Esophagus squamous epithelium (tissue), 5 donors: Measurements from ENCODE around the gene TFAP2E. TPM values are rescaled to one million over a fixed set of nuclear protein-coding genes. Genes with fewer than 3 reads are reported as not detected.

ENCODE experiments used
- DNase-seq: peaks from one replicate; lab custom pipeline; 2025; lab: John Stamatoyannopoulos, UW
- H3K27ac ChIP-seq, 4 donors: fragments of 200-600 bp; sonication (generic); one replicate each; pipeline ENCODE4 v1.5.1; 2016 to 2019; ENCODE audit warnings: mild to moderate bottlenecking in 1 of 4
- H3K27me3 ChIP-seq, 4 donors: fragments of 200-600 bp; sonication (generic); 1 replicate in 3 of 4; 2 replicates in 1 of 4; pipeline versions ENCODE4 v1.5.1 to v1.6.0; 2017 to 2021; ENCODE audit warnings: antibody characterized with exemption in 1 of 4
- H3K36me3 ChIP-seq, 3 donors: fragments of 200-600 bp; sonication (generic); one replicate each; pipeline ENCODE4 v1.5.1; 2016 to 2019
- H3K4me1 ChIP-seq, 3 donors: fragments of 200-600 bp; sonication (generic); one replicate each; pipeline ENCODE4 v1.5.1; 2017 to 2019
- H3K4me3 ChIP-seq, 4 donors: fragments of 200-600 bp; sonication (generic); 1 replicate in 3 of 4; 2 replicates in 1 of 4; pipeline ENCODE4 v1.5.1; 2016 to 2019; ENCODE audit warnings: mild to moderate bottlenecking in 2 of 4, moderate library complexity in 1 of 4
- H3K9me3 ChIP-seq, 3 donors: fragments of 200-600 bp; sonication (generic); one replicate each; pipeline ENCODE4 v1.5.1; 2016 to 2019
- POLR2A ChIP-seq, 4 donors: fragments of 450-650 bp; IDR thresholded peaks; one replicate each; pipeline ENCODE4 v1.6.1; 2017; ENCODE audit warnings: antibody characterized with exemption in 4 of 4, mild to moderate bottlenecking in 4 of 4, moderate library complexity in 3 of 4
- WGBS, 2 donors: methylation state at CpG; one replicate each; pipeline ENCODE4 v1.1.5; 2018; 5-methylcytosine and 5-hydroxymethylcytosine counted together
- intact Hi-C: fragments of 100-400 bp; cut with DNase I; formaldehyde crosslinking; loops from one replicate; pipeline ENCODE4 v1.15.0; 2022
- total RNA-seq, 4 donors: library from RNA; depleted of rRNA; stranded (reverse); fragments of >200 nt; gene quantifications; one replicate each; pipeline ENCODE4 v1.1.0, GENCODE V29; 2016
- TF ChIP-seq, protein P1 (sequence below), 6 experiments: fragments of 450-650 bp in 4 of 6; fragments of 200-600 bp in 2 of 6; sonication (generic) in 2 of 6; IDR thresholded peaks; one replicate each; pipeline ENCODE4 v1.5.1; 2016 to 2019; ENCODE audit warnings: antibody characterized with exemption in 6 of 6, mild to moderate bottlenecking in 4 of 6, moderate library complexity in 4 of 6
- donor health status: DM: yes; HTN: yes; CAD: no.

Gene TFAP2E
- total RNA-seq, 4 donors from 2014 or later, result 0.26 to 1.1 (median 0.38) TPM; not detected in 1

DNA sequence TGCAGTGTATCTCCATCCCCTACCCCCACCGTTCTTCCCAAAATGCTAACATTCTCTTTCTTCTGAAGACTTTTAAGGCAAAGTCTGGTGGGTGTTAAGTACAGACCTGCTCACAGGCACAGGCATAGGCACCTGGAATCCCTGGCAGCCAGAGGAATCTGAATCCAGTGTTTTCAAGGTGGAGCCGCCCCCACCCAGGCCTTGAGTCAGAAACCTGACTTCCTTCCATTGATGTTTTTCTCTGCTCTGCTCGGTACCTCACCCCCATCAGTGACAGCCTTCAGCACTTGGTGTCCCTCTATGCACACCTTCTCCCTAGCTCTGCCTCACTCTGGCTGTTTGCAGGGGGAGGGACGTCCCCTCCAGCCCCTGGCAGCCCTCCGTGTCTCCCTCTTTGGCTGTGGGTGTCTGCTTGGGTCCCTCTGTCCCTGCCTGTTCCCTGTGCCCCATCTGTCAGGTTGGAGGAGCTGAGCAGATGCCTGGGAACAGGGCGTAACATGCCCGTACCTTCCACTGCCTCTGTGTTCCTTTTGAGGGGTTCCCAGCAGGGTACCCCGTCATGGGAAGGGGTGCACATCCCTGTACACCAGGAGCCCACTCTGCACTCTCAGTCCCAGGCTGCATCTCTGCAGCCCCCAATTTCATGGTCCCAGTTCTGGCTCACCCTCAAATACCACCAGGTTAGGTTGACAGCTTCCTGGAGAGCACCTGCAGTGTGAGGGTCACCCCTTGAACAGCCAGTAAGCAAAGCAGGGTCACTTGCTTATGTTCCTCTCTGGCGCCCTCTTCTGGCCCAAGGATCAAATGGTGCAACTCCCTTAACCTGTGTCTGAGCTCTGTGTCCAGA, 8.9 kb upstream of the TFAP2E start:
- peaks cover 7 to 42% (median 12%) of the 10 kb centered on the region in 3 donors for H3K4me1 ChIP-seq
- H3K27ac ChIP-seq, result no peak overlapping the region
- no peak for DNase-seq
- no peak for TF ChIP-seq POLR2A (IDR thresholded peaks at IDR 0.05)
- TF ChIP-seq, protein P1, sequence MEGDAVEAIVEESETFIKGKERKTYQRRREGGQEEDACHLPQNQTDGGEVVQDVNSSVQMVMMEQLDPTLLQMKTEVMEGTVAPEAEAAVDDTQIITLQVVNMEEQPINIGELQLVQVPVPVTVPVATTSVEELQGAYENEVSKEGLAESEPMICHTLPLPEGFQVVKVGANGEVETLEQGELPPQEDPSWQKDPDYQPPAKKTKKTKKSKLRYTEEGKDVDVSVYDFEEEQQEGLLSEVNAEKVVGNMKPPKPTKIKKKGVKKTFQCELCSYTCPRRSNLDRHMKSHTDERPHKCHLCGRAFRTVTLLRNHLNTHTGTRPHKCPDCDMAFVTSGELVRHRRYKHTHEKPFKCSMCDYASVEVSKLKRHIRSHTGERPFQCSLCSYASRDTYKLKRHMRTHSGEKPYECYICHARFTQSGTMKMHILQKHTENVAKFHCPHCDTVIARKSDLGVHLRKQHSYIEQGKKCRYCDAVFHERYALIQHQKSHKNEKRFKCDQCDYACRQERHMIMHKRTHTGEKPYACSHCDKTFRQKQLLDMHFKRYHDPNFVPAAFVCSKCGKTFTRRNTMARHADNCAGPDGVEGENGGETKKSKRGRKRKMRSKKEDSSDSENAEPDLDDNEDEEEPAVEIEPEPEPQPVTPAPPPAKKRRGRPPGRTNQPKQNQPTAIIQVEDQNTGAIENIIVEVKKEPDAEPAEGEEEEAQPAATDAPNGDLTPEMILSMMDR (IDR thresholded peaks at IDR 0.05), result peak; percentile 64 to 80 (median 72)
- H3K9me3 ChIP-seq, result no peaks in the 10 kb centered on the region
- peaks cover 0 to 50% (median 0%) of the 10 kb centered on the region in 3 donors for H3K36me3 ChIP-seq
- peaks cover 0 to 12% (median 0%) of the 10 kb centered on the region in 4 donors for H3K27me3 ChIP-seq
- intact Hi-C loops, result loop anchor here (5.0 to 10.0 kb wide), 2 partner anchors 71 to 112 kb away; no protein-coding TSS in a partner anchor
- H3K4me3 ChIP-seq, result no peak overlapping the region
- 54 to 63% methylated on average over 6 to 9 of the region's 9 CpGs for WGBS, 2 donors

DNA sequence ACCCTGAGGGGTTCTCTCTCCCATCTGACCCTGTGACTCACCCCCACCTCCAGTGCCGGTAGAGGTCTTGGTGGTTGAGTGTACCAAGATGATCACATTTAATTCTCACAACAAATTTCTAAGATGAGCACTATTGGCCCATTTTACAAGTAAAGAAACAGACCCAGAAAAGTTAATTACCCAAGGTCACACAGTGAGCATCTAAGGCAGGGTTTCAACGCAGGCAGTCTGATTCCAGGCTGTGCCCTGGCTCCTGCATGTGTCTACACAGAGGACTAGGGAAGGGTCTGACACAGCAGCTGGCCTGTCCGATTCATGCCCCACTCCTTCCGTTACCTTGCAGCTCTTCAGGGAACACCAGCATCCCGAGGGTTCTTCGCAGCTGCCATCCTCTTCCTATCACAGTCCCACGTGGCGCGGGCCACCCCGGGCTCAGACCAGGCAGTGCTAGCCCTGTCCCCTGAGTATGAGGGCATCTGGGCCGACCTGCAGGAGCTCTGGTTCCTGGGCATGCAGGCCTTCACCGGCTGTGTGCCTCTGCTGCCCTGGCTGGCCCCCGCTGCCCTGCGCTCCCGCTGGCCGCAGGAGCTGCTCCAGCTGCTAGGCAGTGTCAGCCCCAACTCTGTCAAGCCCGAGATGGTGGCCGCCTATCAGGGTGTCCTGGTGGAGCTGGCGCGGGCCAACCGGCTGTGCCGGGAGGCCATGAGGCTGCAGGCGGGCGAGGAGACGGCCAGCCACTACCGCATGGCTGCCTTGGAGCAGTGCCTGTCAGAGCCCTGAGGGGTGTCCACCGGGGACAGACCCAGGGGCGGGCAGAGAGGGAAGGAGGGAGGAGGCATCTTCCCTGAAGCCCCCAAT, 8.0 kb upstream of the TFAP2E start:
- WGBS, 2 donors, result 90% methylated on average over 7 to 17 of the region's 28 CpGs

DNA sequence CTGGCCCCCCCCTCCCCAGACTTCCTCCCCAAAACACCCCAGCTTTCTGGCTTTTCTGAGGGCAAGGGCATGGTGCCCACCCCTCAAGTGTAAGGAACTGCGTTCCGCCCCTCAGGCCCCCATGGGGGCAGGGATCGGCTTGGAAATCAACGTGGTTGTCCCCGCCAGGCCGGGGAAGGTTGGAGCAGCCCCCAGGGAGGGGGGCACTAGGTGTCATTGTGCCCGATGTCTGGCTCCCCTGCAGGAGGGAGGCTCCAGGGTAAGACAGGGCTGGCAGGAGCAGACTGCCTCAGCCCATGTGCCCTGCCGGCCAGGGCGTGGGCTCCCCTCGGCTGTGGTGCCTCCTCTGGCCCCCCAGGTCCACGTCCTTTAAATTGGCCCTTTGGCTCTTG, 7.4 kb upstream of the TFAP2E start:
- DNase-seq, result no peak
- Histone ChIP-seq H3K36me3 (peaks cover 0 to 50% (median 0%) of the 10 kb centered on the region in 3 donors), H3K9me3 (no peaks in the 10 kb centered on the region), H3K27ac (no peak overlapping the region), H3K27me3 (peaks cover 0 to 26% (median 0%) of the 10 kb centered on the region in 4 donors), H3K4me1 (peaks cover 6 to 27% (median 7%) of the 10 kb centered on the region in 3 donors), H3K4me3 (no peak overlapping the region)
- intact Hi-C loops, result loop anchor here (5.0 to 10.0 kb wide), 2 partner anchors 69 to 207 kb away; no protein-coding TSS in a partner anchor
- no peak for TF ChIP-seq POLR2A (IDR thresholded peaks at IDR 0.05)
- TF ChIP-seq, protein P1 (IDR thresholded peaks at IDR 0.05), result no peak
- 100% methylated on average over 1 of the region's 11 CpGs; no CpG with 5 or more reads in 1 of the 2 donors for WGBS, 2 donors

More for the DNA sequence above, 8.0 kb upstream of the TFAP2E start:
- Histone ChIP-seq H3K9me3 (no peaks in the 10 kb centered on the region), H3K27me3 (peaks cover 0 to 20% (median 0%) of the 10 kb centered on the region in 4 donors), H3K27ac (no peak overlapping the region), H3K4me3 (no peak overlapping the region), H3K36me3 (peaks cover 0 to 50% (median 0%) of the 10 kb centered on the region in 3 donors), H3K4me1 (peaks cover 7 to 33% (median 12%) of the 10 kb centered on the region in 3 donors)
- no peak for DNase-seq
- no peak for TF ChIP-seq POLR2A (IDR thresholded peaks at IDR 0.05)
- TF ChIP-seq, protein P1 (IDR thresholded peaks at IDR 0.05), result peak in 1 of 6 experiments; percentile 0
- intact Hi-C loops, result loop anchor here (5.0 to 10.0 kb wide), 3 partner anchors 70 to 207 kb away; no protein-coding TSS in a partner anchor

DNA sequence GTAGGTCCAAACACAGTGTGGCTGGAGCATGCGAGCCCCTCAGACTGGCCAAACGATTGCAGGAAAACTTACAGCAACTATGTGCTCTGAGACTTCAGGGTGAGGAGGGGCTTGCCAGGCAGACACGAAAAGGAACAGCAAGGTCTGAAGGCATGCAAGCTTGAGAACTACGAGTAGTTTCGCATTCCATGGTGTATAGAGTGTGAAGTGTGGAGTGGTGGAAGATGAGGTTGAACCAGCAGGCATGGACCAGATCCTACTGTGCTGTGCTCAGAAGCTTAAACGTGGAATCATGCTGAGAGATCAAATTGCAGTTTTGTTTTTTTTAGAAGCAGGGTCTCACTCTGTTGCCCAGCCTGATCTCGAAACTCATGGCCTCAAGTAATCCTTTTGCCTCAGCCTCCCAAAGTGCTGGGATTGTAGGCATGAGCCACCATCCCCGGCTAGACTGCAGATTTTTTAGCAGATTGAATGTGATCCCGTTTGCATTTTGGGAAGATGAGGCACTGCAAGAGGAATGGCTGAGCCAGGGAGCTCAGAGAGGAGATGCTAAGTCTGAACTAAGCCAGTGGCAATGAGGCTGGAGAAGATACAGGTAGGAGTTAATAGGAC, 5.1 kb upstream of the TFAP2E start:
- 68% methylated on average over 8 to 9 of the region's 9 CpGs for WGBS, 2 donors

More for the DNA sequence above, 5.1 kb upstream of the TFAP2E start:
- H3K27me3 ChIP-seq, result peaks cover 0 to 49% (median 3%) of the 10 kb centered on the region in 4 donors
- TF ChIP-seq, protein P1 (IDR thresholded peaks at IDR 0.05), result no peak
- TF ChIP-seq POLR2A (IDR thresholded peaks at IDR 0.05), result no peak
- H3K9me3 ChIP-seq, result no peaks in the 10 kb centered on the region
- H3K4me3 ChIP-seq, result no peak overlapping the region
- H3K36me3 ChIP-seq, result peaks cover 0 to 37% (median 0%) of the 10 kb centered on the region in 3 donors
- peaks cover 3 to 26% (median 6%) of the 10 kb centered on the region in 3 donors for H3K4me1 ChIP-seq
- intact Hi-C loops, result loop anchor here (5.0 to 10.0 kb wide), 2 partner anchors 67 to 204 kb away; no protein-coding TSS in a partner anchor
- no peak for DNase-seq
- H3K27ac ChIP-seq, result no peak overlapping the region
